Upper lobe of right lung (tissue), 1 donor: ENCODE measurements around the gene SLC9A3. TPM values are rescaled to one million over a fixed set of nuclear protein-coding genes. Genes with fewer than 3 reads are reported as not detected.

Experiments used
- ATAC-seq: fragments of 200-7000 bp; cut with Tn5 transposase; one replicate; pipeline ENCODE4 v1.9.1; 2020; ENCODE audit warnings: mild to moderate bottlenecking, moderate library complexity
- DNase-seq: peaks from one replicate; pipeline ENCODE4 v3.0.0-alpha.2; 2020
- H3K27ac ChIP-seq: fragments of 200-600 bp; one replicate; pipeline ENCODE4 v1.8.0; 2022
- H3K27me3 ChIP-seq: fragments of 200-600 bp; one replicate; pipeline ENCODE4 v1.8.0; 2022; ENCODE audit warnings: mild to moderate bottlenecking
- H3K36me3 ChIP-seq: fragments of 200-600 bp; one replicate; pipeline ENCODE4 v1.8.0; 2022
- H3K4me1 ChIP-seq: fragments of 200-600 bp; one replicate; pipeline ENCODE4 v1.8.0; 2022
- H3K4me3 ChIP-seq: fragments of 200-600 bp; one replicate; pipeline ENCODE4 v1.8.0; 2022; ENCODE audit warnings: mild to moderate bottlenecking
- H3K9me3 ChIP-seq: fragments of 200-600 bp; one replicate; pipeline ENCODE4 v1.8.0; 2022
- CTCF ChIP-seq: fragments of 200-600 bp; IDR thresholded peaks from one replicate; pipeline ENCODE4 v1.8.0; 2022; ENCODE audit warnings: antibody characterized with exemption
- intact Hi-C: fragments of 100-400 bp; cut with DNase I; formaldehyde crosslinking; loops from one replicate; pipeline ENCODE4 v1.11.0; 2022
- total RNA-seq: library from RNA; stranded (reverse); fragmentation: NEBNext Ultra II Directional; extraction: Animal tissue kit (Norgen Biotek cat#: 25700); gene quantifications from one replicate; pipeline ENCODE4 v1.2.1, GENCODE V29; 2021
- donor health status: DM: no; HTN: yes; CAD: no; lungs with severe emphysema.

SLC9A3 gene
- total RNA-seq, 1 donor from 2014 or later = 1.0 TPM

GRCh38 chr5:543351-543750, 19.1 kb upstream of the SLC9A3 start:
- intact Hi-C loops = no loop called here
- no peaks in the 10 kb centered on the region for H3K9me3 ChIP-seq
- ATAC-seq (no peak), DNase-seq (no peak)
- H3K4me1 ChIP-seq = no peaks in the 10 kb centered on the region
- H3K4me3 ChIP-seq = no peak overlapping the region
- no peak for TF ChIP-seq CTCF
- H3K27ac ChIP-seq = no peak overlapping the region
- H3K27me3 ChIP-seq = peaks cover 53% of the 10 kb centered on the region
- no peaks in the 10 kb centered on the region for H3K36me3 ChIP-seq

- ATAC-seq (no peak), DNase-seq (peak; percentile 64)
- Histone ChIP-seq H3K36me3 (no peaks in the 10 kb centered on the region), H3K4me3 (no peak overlapping the region), H3K4me1 (no peaks in the 10 kb centered on the region), H3K9me3 (no peaks in the 10 kb centered on the region), H3K27ac (no peak overlapping the region), H3K27me3 (peaks cover 53% of the 10 kb centered on the region)
- no peak for TF ChIP-seq CTCF
- intact Hi-C loops = no loop called here
Measured at GRCh38 chr5:542319-543311, 18.4 kb upstream of the SLC9A3 start.

- DNase-seq (no peak), ATAC-seq (no peak)
- Histone ChIP-seq H3K4me3 (no peak overlapping the region), H3K27me3 (peaks cover 44% of the 10 kb centered on the region), H3K4me1 (no peaks in the 10 kb centered on the region), H3K9me3 (no peaks in the 10 kb centered on the region), H3K27ac (no peak overlapping the region), H3K36me3 (no peaks in the 10 kb centered on the region)
- no peak for TF ChIP-seq CTCF
- intact Hi-C loops = no loop called here
Measured at GRCh38 chr5:541539-542318, 17.5 kb upstream of the SLC9A3 start.

- no peak for TF ChIP-seq CTCF
- Histone ChIP-seq H3K4me1 (no peaks in the 10 kb centered on the region), H3K9me3 (no peaks in the 10 kb centered on the region), H3K4me3 (no peak overlapping the region), H3K27me3 (peaks cover 42% of the 10 kb centered on the region), H3K36me3 (no peaks in the 10 kb centered on the region), H3K27ac (no peak overlapping the region)
- intact Hi-C loops = no loop called here
- DNase-seq = peak; percentile 58
- no peak for ATAC-seq
Measured at GRCh38 chr5:540906-541538, 16.8 kb upstream of the SLC9A3 start.

- no peak for TF ChIP-seq CTCF
- DNase-seq (peak; percentile 55), ATAC-seq (no peak)
- no peaks in the 10 kb centered on the region for H3K9me3 ChIP-seq
- no peak overlapping the region for H3K27ac ChIP-seq
- intact Hi-C loops = no loop called here
- no peak overlapping the region for H3K4me3 ChIP-seq
- H3K36me3 ChIP-seq = no peaks in the 10 kb centered on the region
- H3K27me3 ChIP-seq = peaks cover 50% of the 10 kb centered on the region
- H3K4me1 ChIP-seq = no peaks in the 10 kb centered on the region
Measured at GRCh38 chr5:540071-540905, 16.0 kb upstream of the SLC9A3 start.
